SU-DHL-6 (cell line): ENCODE data around the gene STAG2.
"Not testable (repeated sequence)": the region's sequence is repeated elsewhere in the genome, so short reads cannot be mapped to it uniquely, and the experiment has no call there.

Source experiments
- H2AFZ ChIP-seq: fragments of 200-600 bp; sonication (generic); 2 replicates; pipeline ENCODE4 v1.6.1; 2014; ENCODE audit warnings: low read depth, mild to moderate bottlenecking, moderate library complexity, mixed read lengths, antibody characterized with exemption, low read length; ENCODE audit not compliant: severe bottlenecking
- H3F3A ChIP-seq: fragments of 200-600 bp; shearing (Covaris generic); 2 replicates; pipeline ENCODE4 v1.6.0; 2016; ENCODE audit warnings: antibody characterized with exemption, mild to moderate bottlenecking; ENCODE audit not compliant: insufficient read depth
- H3K27ac ChIP-seq: fragments of 200-600 bp; sonication (generic); 2 replicates; pipeline ENCODE4 v1.5.1; 2016; ENCODE audit warnings: low read depth, mild to moderate bottlenecking, low read length, moderate library complexity, mixed read lengths
- H3K27me3 ChIP-seq: fragments of 200-600 bp; sonication (generic), shearing (Covaris generic); 2 replicates; pipeline ENCODE4 v1.6.0; 2014; ENCODE audit warnings: mild to moderate bottlenecking, low read length
- H3K36me3 ChIP-seq: fragments of 200-600 bp; sonication (generic); 2 replicates; pipeline ENCODE4 v1.6.1; 2014; ENCODE audit warnings: mild to moderate bottlenecking, low read length, mixed read lengths
- H3K4me2 ChIP-seq: fragments of 300-600, 200-600 bp; shearing (Covaris generic), sonication (generic); 2 replicates; pipeline ENCODE4 v1.6.0; 2014; ENCODE audit warnings: low read length, low read depth, mild to moderate bottlenecking; ENCODE audit not compliant: poor library complexity, severe bottlenecking
- H3K4me3 ChIP-seq: fragments of 200-600 bp; sonication (generic); 2 replicates; pipeline ENCODE4 v1.5.1; 2014; ENCODE audit warnings: antibody characterized with exemption, low read length, mild to moderate bottlenecking, mixed read lengths; ENCODE audit not compliant: insufficient read depth, poor library complexity, severe bottlenecking
- H3K79me2 ChIP-seq: fragments of 200-600 bp; sonication (generic); 2 replicates; pipeline ENCODE4 v1.6.1; 2014; ENCODE audit warnings: mild to moderate bottlenecking, low read length, moderate library complexity; ENCODE audit not compliant: insufficient read depth
- H3K9ac ChIP-seq: fragments of 200-600 bp; sonication (generic); 2 replicates; pipeline ENCODE4 v1.7.0; 2014; ENCODE audit warnings: mild to moderate bottlenecking, low read length
- H3K9me2 ChIP-seq: fragments of 200-600 bp; sonication (generic); replicated peaks from 2 replicates; pipeline ENCODE4 v1.6.1; 2014; ENCODE audit warnings: low read length; ENCODE audit not compliant: insufficient read depth
- H3K9me3 ChIP-seq: fragments of 200-600 bp; sonication (generic); 2 replicates; pipeline ENCODE4 v1.6.1; 2014; ENCODE audit warnings: low read length, mixed read lengths; ENCODE audit not compliant: insufficient read depth
- H4K20me1 ChIP-seq: fragments of 200-600 bp; sonication (generic); 2 replicates; pipeline ENCODE4 v1.6.1; 2014; ENCODE audit warnings: low read depth, mild to moderate bottlenecking, antibody characterized with exemption, low read length, moderate library complexity, mixed read lengths
- EZH2phosphoT487 ChIP-seq: fragments of 200-600 bp; sonication (generic), shearing (Covaris generic); conservative IDR thresholded peaks from 2 replicates; pipeline ENCODE4 v1.6.1; 2018; ENCODE audit warnings: mild to moderate bottlenecking, antibody characterized with exemption, low read length, moderate library complexity, mixed read lengths
- TF ChIP-seq, protein P1 (sequence below): fragments of 200-600 bp; sonication (generic); IDR thresholded peaks from one replicate; pipeline ENCODE4 v1.5.1; 2017; ENCODE audit warnings: antibody characterized with exemption, mild to moderate bottlenecking, low read length, moderate library complexity; ENCODE audit not compliant: insufficient read depth, poor library complexity, severe bottlenecking

STAG2 gene

GRCh38 chrX:124127496-124127895, 166.0 kb downstream of the STAG2 start:
- Histone ChIP-seq H3F3A (no peaks in the 10 kb centered on the region), H3K9me3 (no peaks in the 10 kb centered on the region), H3K9ac (no peak overlapping the region), H3K4me2 (no peak overlapping the region), H3K27ac (no peak overlapping the region), H3K36me3 (no peaks in the 10 kb centered on the region), H3K9me2 (no peaks in the 10 kb centered on the region), H3K27me3 (no peaks in the 10 kb centered on the region), H3K79me2 (no peaks in the 10 kb centered on the region), H3K4me3 (no peak overlapping the region), H4K20me1 (no peaks in the 10 kb centered on the region), H2AFZ (no peak overlapping the region)
- TF ChIP-seq, protein P1, sequence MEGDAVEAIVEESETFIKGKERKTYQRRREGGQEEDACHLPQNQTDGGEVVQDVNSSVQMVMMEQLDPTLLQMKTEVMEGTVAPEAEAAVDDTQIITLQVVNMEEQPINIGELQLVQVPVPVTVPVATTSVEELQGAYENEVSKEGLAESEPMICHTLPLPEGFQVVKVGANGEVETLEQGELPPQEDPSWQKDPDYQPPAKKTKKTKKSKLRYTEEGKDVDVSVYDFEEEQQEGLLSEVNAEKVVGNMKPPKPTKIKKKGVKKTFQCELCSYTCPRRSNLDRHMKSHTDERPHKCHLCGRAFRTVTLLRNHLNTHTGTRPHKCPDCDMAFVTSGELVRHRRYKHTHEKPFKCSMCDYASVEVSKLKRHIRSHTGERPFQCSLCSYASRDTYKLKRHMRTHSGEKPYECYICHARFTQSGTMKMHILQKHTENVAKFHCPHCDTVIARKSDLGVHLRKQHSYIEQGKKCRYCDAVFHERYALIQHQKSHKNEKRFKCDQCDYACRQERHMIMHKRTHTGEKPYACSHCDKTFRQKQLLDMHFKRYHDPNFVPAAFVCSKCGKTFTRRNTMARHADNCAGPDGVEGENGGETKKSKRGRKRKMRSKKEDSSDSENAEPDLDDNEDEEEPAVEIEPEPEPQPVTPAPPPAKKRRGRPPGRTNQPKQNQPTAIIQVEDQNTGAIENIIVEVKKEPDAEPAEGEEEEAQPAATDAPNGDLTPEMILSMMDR: no peak
- TF ChIP-seq EZH2phosphoT487: no peak

GRCh38 chrX:124132437-124132836, 170.9 kb downstream of the STAG2 start:
- H3K4me2 ChIP-seq, H3K9me2 ChIP-seq, H2AFZ ChIP-seq, H3K9me3 ChIP-seq, H3K27me3 ChIP-seq, H3K27ac ChIP-seq, H3K79me2 ChIP-seq, H4K20me1 ChIP-seq, H3F3A ChIP-seq, H3K9ac ChIP-seq, H3K4me3 ChIP-seq, H3K36me3 ChIP-seq: not testable (repeated sequence)

GRCh38 chrX:124145749-124146148, 184.2 kb downstream of the STAG2 start:
- Histone ChIP-seq H3K36me3 (no peaks in the 10 kb centered on the region), H3K9ac (no peak overlapping the region), H3K9me2 (no peaks in the 10 kb centered on the region), H3K4me3 (no peak overlapping the region), H3K27ac (no peak overlapping the region), H3K4me2 (no peak overlapping the region), H3F3A (no peaks in the 10 kb centered on the region), H3K79me2 (no peaks in the 10 kb centered on the region), H3K9me3 (no peaks in the 10 kb centered on the region), H3K27me3 (no peaks in the 10 kb centered on the region), H4K20me1 (no peaks in the 10 kb centered on the region), H2AFZ (no peak overlapping the region)
- TF ChIP-seq EZH2phosphoT487: no peak
- TF ChIP-seq, protein P1: no peak

DNA sequence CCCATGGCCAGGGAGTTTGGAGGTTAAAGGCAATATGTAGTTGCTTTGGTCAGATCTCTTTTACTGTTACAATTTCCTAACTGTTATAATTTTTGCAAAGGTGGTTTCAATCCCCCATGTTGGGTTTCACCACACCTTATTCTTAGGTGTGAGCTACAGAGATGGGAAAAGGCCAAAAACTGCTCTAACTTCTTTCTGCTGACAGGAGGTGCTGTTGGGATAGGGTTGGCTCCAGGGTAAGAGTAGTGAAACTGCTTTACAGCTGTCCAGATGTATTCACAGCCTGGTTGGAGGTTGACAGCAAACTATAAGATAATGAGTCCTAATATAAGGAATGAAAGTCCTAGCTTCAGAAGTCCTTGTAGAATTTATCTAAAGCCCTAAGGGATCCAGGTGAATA, 189.7 kb downstream of the STAG2 start:
- Histone ChIP-seq H3K9me2 (no peaks in the 10 kb centered on the region), H3F3A (no peaks in the 10 kb centered on the region), H2AFZ (no peak overlapping the region), H3K27me3 (no peaks in the 10 kb centered on the region), H3K9me3 (no peaks in the 10 kb centered on the region), H3K27ac (no peak overlapping the region), H3K79me2 (no peaks in the 10 kb centered on the region), H3K9ac (no peak overlapping the region), H4K20me1 (no peaks in the 10 kb centered on the region), H3K36me3 (no peaks in the 10 kb centered on the region), H3K4me3 (no peak overlapping the region), H3K4me2 (no peak overlapping the region)
- TF ChIP-seq, protein P1: no peak
- no peak for TF ChIP-seq EZH2phosphoT487
